Left lobe of liver (tissue), 2 donors: ENCODE data around the gene ZFYVE26. TPM values are rescaled to one million over a fixed set of nuclear protein-coding genes. Genes with fewer than 3 reads are reported as not detected.
"Not testable (repeated sequence)": the region's sequence is repeated elsewhere in the genome, so short reads cannot be mapped to it uniquely, and the experiment has no call there.

Experiments
- ATAC-seq: fragments of 200-7000 bp; cut with Tn5 transposase; one replicate; pipeline ENCODE4 v1.9.1; 2020; ENCODE audit warnings: mild to moderate bottlenecking, moderate library complexity
- DNase-seq: peaks from one replicate; pipeline ENCODE4 v3.0.0-alpha.2; 2020; ENCODE audit warnings: low spot score
- total RNA-seq: library from RNA; stranded (reverse); gene quantifications from one replicate; pipeline ENCODE4 v1.2.1, GENCODE V29; 2021
- donor health status: DM: no; HTN: no; CAD: no; lungs with moderate emphysema.
- donor health status: DM: no; HTN: yes; CAD: no.

Gene ZFYVE26
- 9.9 TPM for total RNA-seq

GRCh38 chr14:67816326-67817002, at the start of gene ZFYVE26:
Gene ZFYVE26, minus strand, starts transcription at chr14:67816590. Its CDS starts 627 bp downstream, at chr14:67815963.
- peak; percentile 87 for ATAC-seq
- DNase-seq: peak; percentile 95

- ATAC-seq (no peak), DNase-seq (no peak)
These were observed 46.8 kb upstream of the ZFYVE26 start for GRCh38 chr14:67863223-67863622.

- ATAC-seq (no peak), DNase-seq (no peak)
These were observed 42.9 kb upstream of the ZFYVE26 start for GRCh38 chr14:67859169-67859749.

GRCh38 chr14:67857778-67858350, 41.5 kb upstream of the ZFYVE26 start:
- no peak for ATAC-seq
- no peak for DNase-seq

GRCh38 chr14:67856827-67857226, 40.4 kb upstream of the ZFYVE26 start:
- ATAC-seq (no peak), DNase-seq (no peak)

- ATAC-seq: peak; percentile 13
- DNase-seq: no peak
These were observed 37.3 kb upstream of the ZFYVE26 start for GRCh38 chr14:67853715-67854114.

GRCh38 chr14:67852926-67853604, 36.7 kb upstream of the ZFYVE26 start:
- DNase-seq: no peak
- no peak for ATAC-seq

GRCh38 chr14:67851785-67852410, 35.5 kb upstream of the ZFYVE26 start:
- ATAC-seq (no peak), DNase-seq (no peak)

GRCh38 chr14:67850066-67850830, 33.9 kb upstream of the ZFYVE26 start:
- DNase-seq (no peak), ATAC-seq (no peak)

GRCh38 chr14:67846029-67846610, 29.7 kb upstream of the ZFYVE26 start:
- ATAC-seq (no peak), DNase-seq (no peak)

GRCh38 chr14:67837011-67837624, 20.7 kb upstream of the ZFYVE26 start:
- DNase-seq (no peak), ATAC-seq (peak; percentile 96)

GRCh38 chr14:67835596-67835995, 19.2 kb upstream of the ZFYVE26 start:
- no peak for ATAC-seq

GRCh38 chr14:67833403-67833802, 17.0 kb upstream of the ZFYVE26 start:
- ATAC-seq: no peak

More at GRCh38 chr14:67835596-67835995, 19.2 kb upstream of the ZFYVE26 start:
- DNase-seq: no peak

GRCh38 chr14:67831113-67831512, 14.7 kb upstream of the ZFYVE26 start:
- ATAC-seq (no peak), DNase-seq (no peak)

More at GRCh38 chr14:67833403-67833802, 17.0 kb upstream of the ZFYVE26 start:
- DNase-seq: no peak

- ATAC-seq (no peak), DNase-seq (no peak)
These were observed 4.7 kb upstream of the ZFYVE26 start for GRCh38 chr14:67821121-67821520.

- no peak for ATAC-seq
- DNase-seq: no peak
These were observed 4.1 kb upstream of the ZFYVE26 start for GRCh38 chr14:67820428-67820971.

- ATAC-seq (peak; percentile 85), DNase-seq (peak; percentile 88)
These were observed 3.4 kb upstream of the ZFYVE26 start, which contains the start of gene RAD51B for GRCh38 chr14:67819563-67820421. Gene RAD51B, plus strand, starts transcription at chr14:67819779.

- not testable (repeated sequence) for DNase-seq, ATAC-seq
These were observed 2.1 kb upstream of the ZFYVE26 start for GRCh38 chr14:67818476-67818875.
